Measurements from ENCODE around the gene NPAS3. TPM values are rescaled to one million over a fixed set of nuclear protein-coding genes. Genes with fewer than 3 reads are reported as not detected.

Gene NPAS3
- total RNA-seq, 1 donor from 2014 or later, result 2.4 TPM

- no peak for DNase-seq
- H3K36me3 Mint-ChIP-seq (ENCODE audit: unreplicated experiment), result no peaks in the 10 kb centered on the region
- no peaks in the 10 kb centered on the region for H3K9me3 Mint-ChIP-seq (ENCODE audit: unreplicated experiment)
- H3K27me3 Mint-ChIP-seq (ENCODE audit: unreplicated experiment), result no peaks in the 10 kb centered on the region
- TF ChIP-seq, protein P1, sequence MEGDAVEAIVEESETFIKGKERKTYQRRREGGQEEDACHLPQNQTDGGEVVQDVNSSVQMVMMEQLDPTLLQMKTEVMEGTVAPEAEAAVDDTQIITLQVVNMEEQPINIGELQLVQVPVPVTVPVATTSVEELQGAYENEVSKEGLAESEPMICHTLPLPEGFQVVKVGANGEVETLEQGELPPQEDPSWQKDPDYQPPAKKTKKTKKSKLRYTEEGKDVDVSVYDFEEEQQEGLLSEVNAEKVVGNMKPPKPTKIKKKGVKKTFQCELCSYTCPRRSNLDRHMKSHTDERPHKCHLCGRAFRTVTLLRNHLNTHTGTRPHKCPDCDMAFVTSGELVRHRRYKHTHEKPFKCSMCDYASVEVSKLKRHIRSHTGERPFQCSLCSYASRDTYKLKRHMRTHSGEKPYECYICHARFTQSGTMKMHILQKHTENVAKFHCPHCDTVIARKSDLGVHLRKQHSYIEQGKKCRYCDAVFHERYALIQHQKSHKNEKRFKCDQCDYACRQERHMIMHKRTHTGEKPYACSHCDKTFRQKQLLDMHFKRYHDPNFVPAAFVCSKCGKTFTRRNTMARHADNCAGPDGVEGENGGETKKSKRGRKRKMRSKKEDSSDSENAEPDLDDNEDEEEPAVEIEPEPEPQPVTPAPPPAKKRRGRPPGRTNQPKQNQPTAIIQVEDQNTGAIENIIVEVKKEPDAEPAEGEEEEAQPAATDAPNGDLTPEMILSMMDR (IDR thresholded peaks at IDR 0.05; ENCODE audit: partially characterized antibody, unreplicated experiment), result no peak
- no peak overlapping the region for H3K27ac Mint-ChIP-seq (ENCODE audit: unreplicated experiment)
- no peak overlapping the region for H3K4me3 Mint-ChIP-seq (ENCODE audit: unreplicated experiment)
- no peaks in the 10 kb centered on the region for H3K4me1 Mint-ChIP-seq (ENCODE audit: low read depth, unreplicated experiment)
Observed at GRCh38 chr14:33578461-33579216, 640.0 kb downstream of the NPAS3 start.

- H3K4me1 Mint-ChIP-seq (ENCODE audit: low read depth, unreplicated experiment), result no peaks in the 10 kb centered on the region
- no peak overlapping the region for H3K27ac Mint-ChIP-seq (ENCODE audit: unreplicated experiment)
- no peak for DNase-seq
- H3K9me3 Mint-ChIP-seq (ENCODE audit: unreplicated experiment), result no peaks in the 10 kb centered on the region
- no peaks in the 10 kb centered on the region for H3K27me3 Mint-ChIP-seq (ENCODE audit: unreplicated experiment)
- no peaks in the 10 kb centered on the region for H3K36me3 Mint-ChIP-seq (ENCODE audit: unreplicated experiment)
- H3K4me3 Mint-ChIP-seq (ENCODE audit: unreplicated experiment), result no peak overlapping the region
- TF ChIP-seq, protein P1 (IDR thresholded peaks at IDR 0.05; ENCODE audit: partially characterized antibody, unreplicated experiment), result no peak
Observed at GRCh38 chr14:33580231-33580749, 641.6 kb downstream of the NPAS3 start.

GRCh38 chr14:33580841-33581240, 642.2 kb downstream of the NPAS3 start:
- Mint-ChIP-seq H3K36me3 (ENCODE audit: unreplicated experiment) (no peaks in the 10 kb centered on the region), H3K4me3 (ENCODE audit: unreplicated experiment) (no peak overlapping the region), H3K27ac (ENCODE audit: unreplicated experiment) (no peak overlapping the region), H3K9me3 (ENCODE audit: unreplicated experiment) (no peaks in the 10 kb centered on the region), H3K4me1 (ENCODE audit: low read depth, unreplicated experiment) (no peaks in the 10 kb centered on the region), H3K27me3 (ENCODE audit: unreplicated experiment) (no peaks in the 10 kb centered on the region)
- no peak for DNase-seq
- TF ChIP-seq, protein P1 (IDR thresholded peaks at IDR 0.05; ENCODE audit: partially characterized antibody, unreplicated experiment), result no peak

DNA sequence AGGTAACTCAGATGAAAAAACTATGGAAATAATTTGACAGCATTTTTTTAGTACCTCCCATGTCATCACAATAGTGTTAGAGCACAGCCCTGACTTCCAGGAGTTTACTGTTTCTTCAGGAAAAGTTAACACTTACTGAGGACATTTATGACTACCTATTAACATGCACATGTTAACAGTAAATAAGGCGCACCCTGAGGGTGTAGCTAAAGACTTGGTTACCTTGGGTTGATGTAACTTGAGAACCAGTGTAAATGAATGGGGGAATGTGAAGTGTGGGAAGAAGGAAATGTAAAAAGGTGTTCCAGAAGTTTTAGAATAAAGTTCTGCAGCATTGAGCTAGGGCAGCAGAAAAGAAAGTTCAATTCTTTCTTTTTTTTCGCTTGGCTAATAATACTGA, 646.0 kb downstream of the NPAS3 start:
- no peak for DNase-seq
- no peaks in the 10 kb centered on the region for H3K27me3 Mint-ChIP-seq (ENCODE audit: unreplicated experiment)
- no peak overlapping the region for H3K27ac Mint-ChIP-seq (ENCODE audit: unreplicated experiment)
- TF ChIP-seq, protein P1 (IDR thresholded peaks at IDR 0.05; ENCODE audit: partially characterized antibody, unreplicated experiment), result no peak
- no peaks in the 10 kb centered on the region for H3K4me1 Mint-ChIP-seq (ENCODE audit: low read depth, unreplicated experiment)
- H3K36me3 Mint-ChIP-seq (ENCODE audit: unreplicated experiment), result no peaks in the 10 kb centered on the region
- no peak overlapping the region for H3K4me3 Mint-ChIP-seq (ENCODE audit: unreplicated experiment)
- no peaks in the 10 kb centered on the region for H3K9me3 Mint-ChIP-seq (ENCODE audit: unreplicated experiment)

- no peaks in the 10 kb centered on the region for H3K4me1 Mint-ChIP-seq (ENCODE audit: low read depth, unreplicated experiment)
- H3K36me3 Mint-ChIP-seq (ENCODE audit: unreplicated experiment), result no peaks in the 10 kb centered on the region
- H3K4me3 Mint-ChIP-seq (ENCODE audit: unreplicated experiment), result no peak overlapping the region
- H3K27me3 Mint-ChIP-seq (ENCODE audit: unreplicated experiment), result no peaks in the 10 kb centered on the region
- no peaks in the 10 kb centered on the region for H3K9me3 Mint-ChIP-seq (ENCODE audit: unreplicated experiment)
- TF ChIP-seq, protein P1 (IDR thresholded peaks at IDR 0.05; ENCODE audit: partially characterized antibody, unreplicated experiment), result no peak
- no peak overlapping the region for H3K27ac Mint-ChIP-seq (ENCODE audit: unreplicated experiment)
- DNase-seq, result no peak
Observed at GRCh38 chr14:33586806-33587205, 648.1 kb downstream of the NPAS3 start.

Measured in glutamatergic neuron (in vitro differentiated cells).